Measurements from ENCODE around the gene STARD5. TPM values are rescaled to one million over a fixed set of nuclear protein-coding genes. Genes with fewer than 3 reads are reported as not detected.

Gene STARD5
- total RNA-seq, 4 donors from 2014 or later = 1.3 to 5.8 (median 3.1) TPM

GRCh38 chr15:81291916-81292522, 31.9 kb downstream of the STARD5 start:
- TF ChIP-seq, protein P1, sequence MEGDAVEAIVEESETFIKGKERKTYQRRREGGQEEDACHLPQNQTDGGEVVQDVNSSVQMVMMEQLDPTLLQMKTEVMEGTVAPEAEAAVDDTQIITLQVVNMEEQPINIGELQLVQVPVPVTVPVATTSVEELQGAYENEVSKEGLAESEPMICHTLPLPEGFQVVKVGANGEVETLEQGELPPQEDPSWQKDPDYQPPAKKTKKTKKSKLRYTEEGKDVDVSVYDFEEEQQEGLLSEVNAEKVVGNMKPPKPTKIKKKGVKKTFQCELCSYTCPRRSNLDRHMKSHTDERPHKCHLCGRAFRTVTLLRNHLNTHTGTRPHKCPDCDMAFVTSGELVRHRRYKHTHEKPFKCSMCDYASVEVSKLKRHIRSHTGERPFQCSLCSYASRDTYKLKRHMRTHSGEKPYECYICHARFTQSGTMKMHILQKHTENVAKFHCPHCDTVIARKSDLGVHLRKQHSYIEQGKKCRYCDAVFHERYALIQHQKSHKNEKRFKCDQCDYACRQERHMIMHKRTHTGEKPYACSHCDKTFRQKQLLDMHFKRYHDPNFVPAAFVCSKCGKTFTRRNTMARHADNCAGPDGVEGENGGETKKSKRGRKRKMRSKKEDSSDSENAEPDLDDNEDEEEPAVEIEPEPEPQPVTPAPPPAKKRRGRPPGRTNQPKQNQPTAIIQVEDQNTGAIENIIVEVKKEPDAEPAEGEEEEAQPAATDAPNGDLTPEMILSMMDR (IDR thresholded peaks at IDR 0.05; ENCODE audit: low read depth) = no peak

GRCh38 chr15:81289910-81290309, 34.0 kb downstream of the STARD5 start:
- TF ChIP-seq, protein P1 (IDR thresholded peaks at IDR 0.05; ENCODE audit: low read depth) = no peak

GRCh38 chr15:81288616-81289015, 35.3 kb downstream of the STARD5 start:
- TF ChIP-seq, protein P1 (IDR thresholded peaks at IDR 0.05; ENCODE audit: low read depth) = no peak

DNA sequence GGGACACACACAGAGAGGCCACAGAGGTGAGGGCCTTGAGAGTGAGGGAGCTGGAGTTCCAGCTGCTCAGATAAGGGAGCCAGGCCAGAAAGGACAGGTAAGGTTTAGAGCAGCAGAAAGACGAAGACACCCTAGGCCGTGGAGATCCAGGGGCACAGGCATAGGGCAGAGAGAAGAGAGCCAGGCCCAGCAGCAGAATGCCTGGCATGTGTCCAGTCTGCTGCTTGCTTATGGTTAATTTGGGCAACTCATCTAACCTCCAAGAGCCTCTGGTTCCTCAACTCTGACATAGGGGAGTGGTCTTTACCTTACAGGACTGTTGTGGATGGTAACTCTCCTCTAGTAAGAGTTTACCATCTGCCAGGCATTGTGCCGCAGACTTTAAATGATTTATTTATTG, 35.9 kb downstream of the STARD5 start:
- TF ChIP-seq, protein P1 (IDR thresholded peaks at IDR 0.05; ENCODE audit: low read depth) = no peak

DNA sequence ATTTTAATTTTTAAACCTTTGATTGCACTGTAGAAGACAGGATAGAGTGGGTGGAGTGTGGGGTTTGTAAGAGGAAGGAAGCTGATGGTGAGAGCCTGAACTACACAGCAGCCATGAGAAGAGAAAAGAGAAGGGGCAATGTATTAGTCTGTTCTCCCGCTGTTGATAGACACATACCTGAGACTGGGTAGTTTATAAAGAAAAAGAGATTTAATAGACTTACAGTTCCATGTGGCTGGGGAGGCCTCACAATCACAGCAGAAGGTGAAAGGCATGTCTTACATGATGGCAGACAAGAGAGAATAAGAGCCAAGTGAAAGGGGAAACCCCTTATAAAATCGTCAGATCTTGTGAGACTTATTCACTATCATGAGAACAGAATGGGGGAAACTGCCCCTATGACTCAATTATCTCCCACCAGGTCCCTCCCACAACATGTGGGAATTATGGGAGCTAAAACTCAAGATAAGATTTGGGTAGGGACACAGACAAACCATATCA, 37.3 kb downstream of the STARD5 start:
- TF ChIP-seq, protein P1 (IDR thresholded peaks at IDR 0.05; ENCODE audit: low read depth) = no peak

- TF ChIP-seq, protein P1 (IDR thresholded peaks at IDR 0.05; ENCODE audit: low read depth) = no peak
Measured at GRCh38 chr15:81285461-81285860, 38.5 kb downstream of the STARD5 start.

- TF ChIP-seq, protein P1 (IDR thresholded peaks at IDR 0.05; ENCODE audit: low read depth) = no peak
Measured at GRCh38 chr15:81284256-81285031, 39.5 kb downstream of the STARD5 start.
